22Rv1 (cell line): ENCODE measurements around the gene ATRNL1.

ENCODE experiments used
- ZFX ChIP-seq: fragments of 450-650 bp; IDR thresholded peaks from 2 replicates; pipeline ENCODE4 v1.6.1; 2017; ENCODE audit warnings: antibody characterized with exemption, borderline replicate concordance
- TF ChIP-seq, protein P1 (sequence below): fragments of 450-650 bp; IDR thresholded peaks from 2 replicates; pipeline ENCODE4 v1.5.1; 2017; ENCODE audit warnings: mild to moderate bottlenecking

DNA sequence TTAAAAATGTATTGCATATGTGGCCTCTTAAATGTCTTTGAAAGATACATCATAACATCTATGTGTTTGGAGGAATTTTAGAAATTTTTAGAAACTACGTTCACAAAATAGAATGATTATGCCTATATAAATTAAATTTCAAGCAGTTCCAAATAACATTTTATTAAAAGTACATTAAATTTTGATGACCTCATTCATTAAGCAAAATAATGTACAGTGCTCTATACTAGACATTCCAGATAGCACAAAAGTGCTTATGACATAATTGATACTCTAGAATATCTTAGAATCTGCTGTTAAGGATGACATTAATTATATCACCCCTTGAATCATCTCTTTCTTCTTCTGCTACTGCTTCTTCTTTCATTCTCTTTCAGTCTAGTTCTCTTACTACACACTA is 650.9 kb downstream of the ATRNL1 start:
- TF ChIP-seq, protein P1, sequence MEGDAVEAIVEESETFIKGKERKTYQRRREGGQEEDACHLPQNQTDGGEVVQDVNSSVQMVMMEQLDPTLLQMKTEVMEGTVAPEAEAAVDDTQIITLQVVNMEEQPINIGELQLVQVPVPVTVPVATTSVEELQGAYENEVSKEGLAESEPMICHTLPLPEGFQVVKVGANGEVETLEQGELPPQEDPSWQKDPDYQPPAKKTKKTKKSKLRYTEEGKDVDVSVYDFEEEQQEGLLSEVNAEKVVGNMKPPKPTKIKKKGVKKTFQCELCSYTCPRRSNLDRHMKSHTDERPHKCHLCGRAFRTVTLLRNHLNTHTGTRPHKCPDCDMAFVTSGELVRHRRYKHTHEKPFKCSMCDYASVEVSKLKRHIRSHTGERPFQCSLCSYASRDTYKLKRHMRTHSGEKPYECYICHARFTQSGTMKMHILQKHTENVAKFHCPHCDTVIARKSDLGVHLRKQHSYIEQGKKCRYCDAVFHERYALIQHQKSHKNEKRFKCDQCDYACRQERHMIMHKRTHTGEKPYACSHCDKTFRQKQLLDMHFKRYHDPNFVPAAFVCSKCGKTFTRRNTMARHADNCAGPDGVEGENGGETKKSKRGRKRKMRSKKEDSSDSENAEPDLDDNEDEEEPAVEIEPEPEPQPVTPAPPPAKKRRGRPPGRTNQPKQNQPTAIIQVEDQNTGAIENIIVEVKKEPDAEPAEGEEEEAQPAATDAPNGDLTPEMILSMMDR: no peak
- no peak for TF ChIP-seq ZFX
